Measurements from ENCODE around the gene BACH2.
"Not testable (repeated sequence)": the region's sequence is repeated elsewhere in the genome, so short reads cannot be mapped to it uniquely, and the experiment has no call there.

Gene BACH2

DNA sequence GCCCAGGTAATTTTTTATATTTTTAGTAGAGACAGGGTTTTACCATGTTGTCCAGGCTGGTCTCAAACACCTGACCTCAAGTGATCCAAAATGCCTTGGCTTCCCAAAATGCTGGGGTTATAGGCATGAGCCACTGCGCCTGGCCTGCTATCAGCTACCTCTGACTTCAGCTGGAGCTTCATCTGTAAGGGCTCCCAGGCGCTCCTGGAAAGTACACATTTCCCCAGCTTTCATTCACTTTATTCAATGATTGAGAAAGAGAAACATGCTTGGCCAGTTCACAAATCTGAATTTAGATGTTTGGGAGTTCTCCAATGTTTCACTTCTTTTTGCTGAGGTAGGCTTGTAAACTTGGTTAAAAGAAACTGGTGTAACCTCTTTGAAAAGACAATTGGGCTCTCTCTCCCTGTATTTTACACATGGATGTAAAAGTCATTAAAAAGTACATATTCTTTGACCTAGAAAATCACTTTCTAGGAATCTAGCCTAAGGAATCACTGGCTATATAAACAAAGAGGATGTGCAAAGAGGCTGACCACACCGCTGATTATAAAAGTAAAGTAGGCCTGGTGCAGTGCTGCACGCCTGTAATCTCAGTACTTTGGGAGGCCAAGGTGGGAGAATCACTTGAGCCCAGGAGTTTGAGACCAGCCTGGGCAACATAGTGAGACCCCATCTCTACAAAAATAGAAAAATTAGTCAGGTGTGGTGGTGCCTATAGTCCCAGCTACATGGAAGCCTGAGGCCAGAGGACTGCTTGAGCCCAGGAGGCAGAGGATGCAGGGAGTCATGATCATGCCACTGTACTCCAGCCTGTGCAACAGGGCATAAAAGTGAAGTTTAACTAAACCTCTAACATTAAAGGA is 128.9 kb downstream of the BACH2 start:
- TF ChIP-seq, protein P1, sequence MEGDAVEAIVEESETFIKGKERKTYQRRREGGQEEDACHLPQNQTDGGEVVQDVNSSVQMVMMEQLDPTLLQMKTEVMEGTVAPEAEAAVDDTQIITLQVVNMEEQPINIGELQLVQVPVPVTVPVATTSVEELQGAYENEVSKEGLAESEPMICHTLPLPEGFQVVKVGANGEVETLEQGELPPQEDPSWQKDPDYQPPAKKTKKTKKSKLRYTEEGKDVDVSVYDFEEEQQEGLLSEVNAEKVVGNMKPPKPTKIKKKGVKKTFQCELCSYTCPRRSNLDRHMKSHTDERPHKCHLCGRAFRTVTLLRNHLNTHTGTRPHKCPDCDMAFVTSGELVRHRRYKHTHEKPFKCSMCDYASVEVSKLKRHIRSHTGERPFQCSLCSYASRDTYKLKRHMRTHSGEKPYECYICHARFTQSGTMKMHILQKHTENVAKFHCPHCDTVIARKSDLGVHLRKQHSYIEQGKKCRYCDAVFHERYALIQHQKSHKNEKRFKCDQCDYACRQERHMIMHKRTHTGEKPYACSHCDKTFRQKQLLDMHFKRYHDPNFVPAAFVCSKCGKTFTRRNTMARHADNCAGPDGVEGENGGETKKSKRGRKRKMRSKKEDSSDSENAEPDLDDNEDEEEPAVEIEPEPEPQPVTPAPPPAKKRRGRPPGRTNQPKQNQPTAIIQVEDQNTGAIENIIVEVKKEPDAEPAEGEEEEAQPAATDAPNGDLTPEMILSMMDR (IDR thresholded peaks at IDR 0.05): no peak
- Histone ChIP-seq H3K9me3 (ENCODE audit: control insufficient read depth, low read length) (no peaks in the 10 kb centered on the region), H3K27me3 (ENCODE audit: control insufficient read depth, insufficient read depth, low read length) (no peaks in the 10 kb centered on the region), H3K9ac (no peak overlapping the region), H3K4me3 (ENCODE audit: low read depth, low read length) (no peak overlapping the region), H2AFZ (no peak overlapping the region), H3K4me1 (no peaks in the 10 kb centered on the region), H3K27ac (no peak overlapping the region), H3K4me2 (ENCODE audit: low read length) (no peak overlapping the region), H3K79me2 (peaks cover 4% of the 10 kb centered on the region), H3K36me3 (ENCODE audit: control insufficient read depth, insufficient read depth, low read length) (no peaks in the 10 kb centered on the region)

DNA sequence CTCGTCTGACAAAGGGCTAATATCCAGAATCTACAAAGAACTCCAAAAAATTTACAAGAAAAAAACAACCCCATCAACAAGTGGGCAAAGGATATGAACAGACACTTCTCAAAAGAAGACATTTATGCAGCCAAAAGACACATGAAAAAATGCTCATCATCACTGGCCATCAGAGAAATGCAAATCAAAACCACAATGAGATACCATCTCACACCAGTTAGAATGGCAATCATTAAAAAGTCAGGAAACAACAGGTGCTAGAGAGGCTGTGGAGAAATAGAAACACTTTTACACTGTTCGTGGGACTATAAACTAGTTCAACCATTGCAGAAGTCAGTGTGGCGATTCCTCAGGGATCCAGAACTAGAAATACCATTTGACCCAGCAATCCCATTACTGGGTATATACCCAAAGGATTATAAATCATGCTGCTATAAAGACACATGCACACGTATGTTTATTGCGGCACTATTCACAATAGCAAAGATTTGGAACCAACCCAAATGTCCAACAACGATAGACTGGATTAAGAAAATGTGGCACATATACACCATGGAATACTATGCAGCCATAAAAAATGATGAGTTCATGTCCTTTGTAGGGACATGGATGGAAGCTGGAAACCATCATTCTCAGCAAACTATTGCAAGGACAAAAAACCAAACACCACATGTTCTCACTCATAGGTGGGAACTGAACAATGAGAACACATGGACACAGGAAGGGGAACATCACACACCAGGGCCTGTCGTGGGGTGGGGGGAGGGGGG is 130.3 kb downstream of the BACH2 start:
- H3K4me1 ChIP-seq; H3K4me2 ChIP-seq (ENCODE audit: low read length); H3K27ac ChIP-seq; H3K9me3 ChIP-seq (ENCODE audit: control insufficient read depth, low read length); H3K79me2 ChIP-seq; H3K27me3 ChIP-seq (ENCODE audit: control insufficient read depth, insufficient read depth, low read length); H3K4me3 ChIP-seq (ENCODE audit: low read depth, low read length); H3K36me3 ChIP-seq (ENCODE audit: control insufficient read depth, insufficient read depth, low read length); H3K9ac ChIP-seq; H2AFZ ChIP-seq: not testable (repeated sequence)

DNA sequence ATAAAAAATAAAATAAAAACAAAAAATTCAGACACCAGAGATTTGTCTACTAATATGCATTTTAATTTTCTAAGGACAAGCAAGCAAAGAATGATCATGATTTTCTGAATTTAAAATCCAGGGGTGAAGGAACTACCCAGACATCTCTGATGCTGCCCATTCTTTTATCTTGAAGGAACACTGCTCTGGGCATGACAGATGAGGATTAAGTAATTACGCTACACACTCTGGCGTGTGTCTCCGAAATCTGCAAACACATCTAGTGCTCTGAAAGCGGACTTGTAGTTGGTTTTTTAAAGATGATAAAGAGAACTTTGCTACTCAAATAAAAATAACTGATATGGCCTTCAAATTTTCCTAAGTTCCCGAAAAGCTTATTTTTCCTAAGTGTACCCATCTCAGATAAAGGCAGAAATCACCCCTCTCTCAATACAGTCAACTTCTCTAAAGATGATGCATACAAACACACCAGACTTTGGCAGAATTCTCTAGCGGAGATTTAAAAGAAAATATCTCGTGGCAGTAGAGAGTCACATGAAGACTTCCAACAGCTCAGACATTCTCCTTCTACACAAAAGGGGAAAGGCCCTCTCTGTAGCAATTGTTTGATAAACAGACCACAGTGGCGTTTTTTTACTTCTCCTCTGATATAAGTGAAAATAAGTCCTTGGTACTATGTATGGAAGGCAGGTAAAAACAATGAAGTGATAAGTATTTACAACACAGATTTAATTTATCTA is 133.8 kb downstream of the BACH2 start:
- no peak overlapping the region for H2AFZ ChIP-seq
- no peaks in the 10 kb centered on the region for H3K9me3 ChIP-seq (ENCODE audit: control insufficient read depth, low read length)
- H3K4me3 ChIP-seq (ENCODE audit: low read depth, low read length): no peak overlapping the region
- TF ChIP-seq, protein P1 (IDR thresholded peaks at IDR 0.05): no peak
- H3K27me3 ChIP-seq (ENCODE audit: control insufficient read depth, insufficient read depth, low read length): no peaks in the 10 kb centered on the region
- H3K9ac ChIP-seq: no peak overlapping the region
- no peak overlapping the region for H3K27ac ChIP-seq
- peaks cover 3% of the 10 kb centered on the region for H3K4me1 ChIP-seq
- no peak overlapping the region for H3K4me2 ChIP-seq (ENCODE audit: low read length)
- H3K36me3 ChIP-seq (ENCODE audit: control insufficient read depth, insufficient read depth, low read length): no peaks in the 10 kb centered on the region
- H3K79me2 ChIP-seq: peaks cover 9% of the 10 kb centered on the region

DNA sequence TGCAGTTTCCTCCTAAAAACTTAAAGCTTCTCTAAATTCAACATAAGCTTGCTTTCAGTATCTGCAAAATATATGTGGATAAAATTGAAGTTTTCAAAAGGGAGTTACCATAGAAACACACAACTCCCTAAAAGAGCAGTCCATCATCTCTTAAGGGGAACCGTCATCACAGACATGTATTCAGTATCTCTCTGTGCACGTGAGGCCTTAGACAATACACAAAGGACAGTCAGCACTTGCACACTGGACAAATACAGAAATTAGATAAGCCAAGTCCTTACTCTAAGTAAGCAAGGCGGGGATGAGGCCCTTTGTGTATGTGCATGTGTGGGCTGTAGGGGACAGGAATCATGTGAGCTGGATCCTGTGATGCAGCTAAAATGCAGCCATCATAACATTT is 136.6 kb downstream of the BACH2 start:
- H3K4me1 ChIP-seq: peaks cover 3% of the 10 kb centered on the region
- H2AFZ ChIP-seq: no peak overlapping the region
- no peak overlapping the region for H3K27ac ChIP-seq
- no peak overlapping the region for H3K4me3 ChIP-seq (ENCODE audit: low read depth, low read length)
- H3K27me3 ChIP-seq (ENCODE audit: control insufficient read depth, insufficient read depth, low read length): no peaks in the 10 kb centered on the region
- TF ChIP-seq, protein P1 (IDR thresholded peaks at IDR 0.05): no peak
- no peak overlapping the region for H3K9ac ChIP-seq
- no peaks in the 10 kb centered on the region for H3K36me3 ChIP-seq (ENCODE audit: control insufficient read depth, insufficient read depth, low read length)
- H3K79me2 ChIP-seq: peaks cover 11% of the 10 kb centered on the region
- H3K9me3 ChIP-seq (ENCODE audit: control insufficient read depth, low read length): no peaks in the 10 kb centered on the region
- no peak overlapping the region for H3K4me2 ChIP-seq (ENCODE audit: low read length)

DNA sequence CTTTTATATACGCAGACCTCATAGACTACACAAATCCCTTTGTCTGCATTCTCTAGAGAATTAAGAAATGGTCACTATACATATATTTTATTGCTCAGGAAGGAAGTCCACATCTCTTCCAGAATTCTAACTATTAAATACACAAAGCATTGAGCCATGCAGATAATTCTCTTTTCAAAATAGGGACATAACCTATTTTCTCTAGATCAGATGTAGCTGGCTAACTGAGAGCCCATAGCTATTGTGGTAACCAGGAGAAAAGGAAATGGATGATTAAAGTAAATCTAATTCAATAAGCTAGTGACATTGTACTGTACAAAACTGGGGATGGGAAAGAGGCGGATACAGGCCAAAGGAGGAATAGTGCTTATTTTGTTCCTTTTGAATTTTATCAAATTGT is 137.2 kb downstream of the BACH2 start:
- no peak overlapping the region for H3K4me3 ChIP-seq (ENCODE audit: low read depth, low read length)
- H3K27ac ChIP-seq: no peak overlapping the region
- H3K4me2 ChIP-seq (ENCODE audit: low read length): no peak overlapping the region
- H3K9me3 ChIP-seq (ENCODE audit: control insufficient read depth, low read length): no peaks in the 10 kb centered on the region
- no peaks in the 10 kb centered on the region for H3K36me3 ChIP-seq (ENCODE audit: control insufficient read depth, insufficient read depth, low read length)
- peaks cover 11% of the 10 kb centered on the region for H3K79me2 ChIP-seq
- H3K4me1 ChIP-seq: peaks cover 3% of the 10 kb centered on the region
- H3K9ac ChIP-seq: no peak overlapping the region
- TF ChIP-seq, protein P1 (IDR thresholded peaks at IDR 0.05): no peak
- H2AFZ ChIP-seq: no peak overlapping the region
- no peaks in the 10 kb centered on the region for H3K27me3 ChIP-seq (ENCODE audit: control insufficient read depth, insufficient read depth, low read length)

All from parathyroid adenoma (tissue), 2 donors.